LNCAP (cell line): Measurements from ENCODE around the gene FBXO21.

ENCODE experiments used
- TF ChIP-seq, protein P1 (sequence below): fragments of 450-650 bp; IDR thresholded peaks from 2 replicates; pipeline ENCODE4 v1.5.1; 2017; ENCODE audit warnings: mild to moderate bottlenecking

The FBXO21 gene

DNA sequence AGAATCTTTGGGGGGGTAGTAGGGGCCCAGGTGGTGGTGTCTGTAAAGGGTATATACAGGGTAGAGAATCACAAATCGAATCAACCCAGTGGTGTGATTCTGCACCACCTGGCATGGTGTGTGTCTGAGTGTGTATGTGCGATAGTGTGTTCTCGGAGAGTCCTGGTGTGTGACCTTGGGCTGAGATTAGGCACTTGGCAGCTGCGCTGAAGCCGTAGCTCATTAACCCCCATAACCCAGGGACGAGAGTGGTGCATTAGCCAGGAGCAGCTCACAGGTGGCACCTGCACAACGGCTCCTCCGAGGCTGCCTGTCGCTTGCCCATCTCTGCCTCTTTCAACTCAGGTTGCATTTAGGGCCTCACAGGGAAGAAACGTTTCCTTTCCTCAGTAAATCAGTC, 75.5 kb downstream of the FBXO21 start:
- TF ChIP-seq, protein P1, sequence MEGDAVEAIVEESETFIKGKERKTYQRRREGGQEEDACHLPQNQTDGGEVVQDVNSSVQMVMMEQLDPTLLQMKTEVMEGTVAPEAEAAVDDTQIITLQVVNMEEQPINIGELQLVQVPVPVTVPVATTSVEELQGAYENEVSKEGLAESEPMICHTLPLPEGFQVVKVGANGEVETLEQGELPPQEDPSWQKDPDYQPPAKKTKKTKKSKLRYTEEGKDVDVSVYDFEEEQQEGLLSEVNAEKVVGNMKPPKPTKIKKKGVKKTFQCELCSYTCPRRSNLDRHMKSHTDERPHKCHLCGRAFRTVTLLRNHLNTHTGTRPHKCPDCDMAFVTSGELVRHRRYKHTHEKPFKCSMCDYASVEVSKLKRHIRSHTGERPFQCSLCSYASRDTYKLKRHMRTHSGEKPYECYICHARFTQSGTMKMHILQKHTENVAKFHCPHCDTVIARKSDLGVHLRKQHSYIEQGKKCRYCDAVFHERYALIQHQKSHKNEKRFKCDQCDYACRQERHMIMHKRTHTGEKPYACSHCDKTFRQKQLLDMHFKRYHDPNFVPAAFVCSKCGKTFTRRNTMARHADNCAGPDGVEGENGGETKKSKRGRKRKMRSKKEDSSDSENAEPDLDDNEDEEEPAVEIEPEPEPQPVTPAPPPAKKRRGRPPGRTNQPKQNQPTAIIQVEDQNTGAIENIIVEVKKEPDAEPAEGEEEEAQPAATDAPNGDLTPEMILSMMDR = no peak

DNA sequence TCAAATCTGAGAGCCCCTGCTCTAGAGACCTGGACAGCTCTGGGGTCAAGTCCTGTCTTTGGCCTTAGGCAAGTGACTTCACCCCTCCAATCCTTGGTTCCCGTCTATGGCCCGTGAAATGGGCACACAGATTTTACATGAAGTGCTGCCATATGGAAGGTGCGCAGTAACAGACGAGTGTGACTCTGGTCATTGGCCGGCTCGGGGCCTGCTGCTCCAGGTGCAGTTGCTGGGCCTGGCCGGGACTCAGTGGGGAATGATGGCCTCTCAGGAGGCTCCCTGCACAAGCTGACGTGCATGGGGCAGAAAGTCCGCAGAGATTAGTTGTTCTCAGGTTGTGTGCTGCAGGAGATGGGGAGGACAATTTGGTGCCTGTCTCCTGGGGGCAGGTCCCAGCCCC, 77.0 kb downstream of the FBXO21 start:
- TF ChIP-seq, protein P1 = no peak

DNA sequence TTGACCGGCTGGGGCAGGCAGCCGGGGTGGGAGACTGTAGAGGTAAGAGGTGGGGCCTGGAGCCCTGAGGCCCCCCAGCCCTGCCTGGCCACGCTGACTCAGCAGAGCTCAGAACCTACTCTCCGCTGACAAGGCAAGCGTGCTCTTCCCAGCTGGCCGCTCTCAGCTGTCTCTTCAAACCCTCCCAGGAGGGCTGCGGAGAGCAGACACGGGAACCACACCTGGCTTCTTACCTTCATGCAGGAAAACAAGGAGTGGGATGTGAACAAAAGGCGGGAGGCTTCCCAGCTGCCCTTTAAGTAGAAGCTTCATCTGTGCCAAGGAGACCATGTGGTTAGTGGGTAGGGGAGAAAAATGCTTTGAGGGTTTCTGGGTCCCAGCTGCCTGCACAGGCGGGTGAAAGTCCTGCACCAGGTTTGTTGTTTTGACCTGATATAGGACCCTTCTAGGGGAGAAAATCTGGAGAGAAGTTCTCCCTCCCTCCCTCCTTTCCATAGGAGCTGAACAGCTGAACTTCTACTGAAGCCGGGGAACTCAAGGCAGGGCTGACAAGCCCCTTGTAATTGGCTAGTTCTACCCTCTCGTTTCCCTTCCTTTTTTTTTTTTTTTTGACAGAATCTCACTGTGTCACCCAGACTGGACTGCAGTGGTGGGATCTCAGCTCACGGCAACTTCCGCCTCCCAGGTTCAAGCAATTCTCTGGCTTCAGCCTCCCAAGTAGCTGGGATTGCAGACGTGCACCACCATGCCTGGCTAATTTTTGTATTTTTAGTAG, 78.3 kb downstream of the FBXO21 start:
- TF ChIP-seq, protein P1 = no peak

DNA sequence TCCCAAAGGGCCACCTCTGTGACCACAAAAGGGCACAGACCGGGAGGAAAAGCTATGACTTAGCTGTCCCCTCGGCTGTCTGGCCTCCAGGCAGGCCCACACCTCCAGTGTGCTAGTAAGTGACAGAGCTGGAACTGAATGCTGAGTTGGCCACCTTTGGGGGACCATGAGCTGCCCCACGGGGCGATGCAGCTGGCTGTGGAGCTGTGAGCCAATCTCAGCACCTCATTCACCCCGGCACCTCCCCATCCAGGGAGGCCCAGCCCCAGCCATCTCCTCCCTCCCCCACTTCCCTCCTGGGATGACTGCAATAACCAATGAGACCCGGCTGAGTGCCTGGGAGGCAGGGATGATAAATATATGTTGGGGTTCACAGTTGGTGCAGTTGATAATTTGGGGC, 78.9 kb downstream of the FBXO21 start:
- TF ChIP-seq, protein P1 = no peak

DNA sequence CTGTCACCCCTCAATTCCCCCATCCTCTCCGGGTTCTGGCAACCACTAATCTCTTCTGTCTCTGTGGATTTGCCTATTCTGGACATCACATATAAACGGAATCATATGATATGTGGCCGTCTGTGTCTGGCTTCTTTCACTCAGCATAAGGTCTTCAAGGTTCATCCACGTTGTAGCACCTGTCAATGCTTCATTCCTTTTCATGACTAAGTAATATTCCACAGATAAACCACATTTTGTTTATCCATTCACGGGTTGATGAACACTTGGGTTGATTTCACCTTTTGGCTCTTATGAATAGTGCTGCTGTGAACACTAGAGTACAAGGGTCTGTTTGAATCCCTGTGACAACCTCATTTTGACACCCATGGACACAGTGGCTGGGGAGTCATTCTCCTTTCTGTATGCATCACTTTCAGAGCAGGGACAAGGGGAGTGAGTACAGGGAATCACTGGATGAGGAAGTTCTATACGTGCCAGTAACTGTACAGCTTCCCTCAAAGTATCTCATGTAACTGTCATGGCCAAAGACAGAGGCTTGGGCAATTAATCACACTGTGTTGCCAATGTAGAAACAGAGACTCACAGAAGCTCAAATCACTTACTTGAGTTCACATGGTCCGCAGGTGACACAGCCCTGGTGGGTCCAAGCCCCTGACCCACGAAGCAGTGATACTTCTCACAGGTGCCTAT, 80.2 kb downstream of the FBXO21 start:
- TF ChIP-seq, protein P1 = no peak

DNA sequence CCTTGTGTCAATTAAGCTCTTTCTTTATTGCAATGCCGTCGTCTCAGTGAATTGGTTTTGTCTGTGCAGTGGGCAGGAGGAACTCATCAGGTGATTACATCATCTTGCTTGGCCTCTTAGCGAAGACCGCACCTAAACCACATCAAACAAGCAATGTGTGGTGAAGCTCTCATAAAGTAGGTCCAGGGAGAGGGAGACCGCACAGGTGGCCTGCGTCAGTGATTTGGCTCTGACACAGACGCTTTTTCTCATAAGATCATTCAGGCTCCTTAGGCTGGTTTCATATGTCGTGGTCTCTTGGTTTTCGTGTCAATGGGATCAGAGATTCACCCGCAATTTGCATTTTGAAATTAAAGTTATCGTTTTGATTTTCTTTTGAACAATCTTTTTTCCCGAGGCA, 84.4 kb downstream of the FBXO21 start:
- TF ChIP-seq, protein P1 = no peak

DNA sequence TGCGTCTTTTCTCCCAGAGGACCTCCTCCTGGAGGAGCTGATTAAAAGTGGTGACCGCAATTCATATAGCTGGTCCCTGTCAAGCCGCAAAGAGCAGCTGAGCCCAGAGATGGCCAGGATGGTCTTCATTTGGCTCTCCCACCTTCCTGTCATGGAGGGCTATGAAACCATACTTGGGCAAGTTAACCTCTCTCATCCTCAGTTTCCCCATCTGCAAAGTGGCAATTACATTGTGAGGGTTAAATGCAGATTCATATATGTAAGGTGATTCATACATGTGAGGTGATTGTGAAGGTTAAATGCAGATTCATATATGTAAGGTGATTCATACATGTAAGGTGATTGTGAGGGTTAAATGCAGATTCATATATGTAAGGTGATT, 87.5 kb downstream of the FBXO21 start:
- TF ChIP-seq, protein P1 = no peak
